HEK293 (cell line): ENCODE results near the gene SAMD4B.

Source experiments
- BCL11B ChIP-seq: fragments of 450-650 bp; formaldehyde crosslinking; IDR thresholded peaks from 2 replicates; pipeline ENCODE4 v1.5.1; 2016; ENCODE audit warnings: low read depth, missing biosample characterization, missing genetic modification characterization
- MYNN ChIP-seq: fragments of 450-650 bp; formaldehyde crosslinking; IDR thresholded peaks from 2 replicates; pipeline ENCODE4 v1.5.1; 2016; ENCODE audit warnings: missing biosample characterization, missing genetic modification characterization, borderline replicate concordance
- MZF1 ChIP-seq: fragments of 450-650 bp; formaldehyde crosslinking; IDR thresholded peaks from 2 replicates; pipeline ENCODE4 v1.5.1; 2017; ENCODE audit warnings: missing biosample characterization, missing genetic modification characterization, borderline replicate concordance
- SCRT1 ChIP-seq: fragments of 450-650 bp; formaldehyde crosslinking; IDR thresholded peaks from 2 replicates; pipeline ENCODE4 v1.5.1; 2016; ENCODE audit warnings: missing biosample characterization, missing genetic modification characterization, borderline replicate concordance
- ZBTB1 ChIP-seq: fragments of 450-650 bp; formaldehyde crosslinking; IDR thresholded peaks from 2 replicates; pipeline ENCODE4 v1.5.1; 2016; ENCODE audit warnings: missing biosample characterization, missing genetic modification characterization
- ZBTB44 ChIP-seq: fragments of 450-650 bp; IDR thresholded peaks from 2 replicates; pipeline ENCODE4 v1.5.1; 2018; ENCODE audit warnings: missing biosample characterization, mild to moderate bottlenecking, missing genetic modification characterization
- ZEB2 ChIP-seq: fragments of 450-650 bp; formaldehyde crosslinking; IDR thresholded peaks from 2 replicates; pipeline ENCODE4 v1.5.1; 2016; ENCODE audit warnings: missing biosample characterization, missing genetic modification characterization
- ZFHX2 ChIP-seq: fragments of 450-650 bp; formaldehyde crosslinking; conservative IDR thresholded peaks from 2 replicates; pipeline ENCODE4 v1.5.1; 2016; ENCODE audit warnings: missing biosample characterization, missing genetic modification characterization
- ZFP3 ChIP-seq: fragments of 450-650 bp; formaldehyde crosslinking; IDR thresholded peaks from 2 replicates; pipeline ENCODE4 v1.5.1; 2016; ENCODE audit warnings: low read depth, missing biosample characterization, missing genetic modification characterization
- ZFP41 ChIP-seq: fragments of 450-650 bp; formaldehyde crosslinking; IDR thresholded peaks from 2 replicates; pipeline ENCODE4 v1.5.1; 2016; ENCODE audit warnings: missing biosample characterization, missing genetic modification characterization, borderline replicate concordance
- ZNF114 ChIP-seq: fragments of 450-650 bp; formaldehyde crosslinking; IDR thresholded peaks from 2 replicates; pipeline ENCODE4 v1.5.0; 2017; ENCODE audit warnings: missing biosample characterization, missing genetic modification characterization
- ZNF23 ChIP-seq: fragments of 450-650 bp; formaldehyde crosslinking; IDR thresholded peaks from 2 replicates; pipeline ENCODE4 v1.5.1; 2016; ENCODE audit warnings: missing biosample characterization, missing genetic modification characterization, borderline replicate concordance
- ZNF248 ChIP-seq: fragments of 450-650 bp; formaldehyde crosslinking; IDR thresholded peaks from 2 replicates; pipeline ENCODE4 v1.5.1; 2017; ENCODE audit warnings: missing biosample characterization, missing genetic modification characterization
- ZNF26 ChIP-seq: fragments of 450-650 bp; formaldehyde crosslinking; IDR thresholded peaks from 2 replicates; pipeline ENCODE4 v1.5.1; 2016; ENCODE audit warnings: missing biosample characterization, missing genetic modification characterization
- ZNF280C ChIP-seq: fragments of 450-650 bp; formaldehyde crosslinking; IDR thresholded peaks from 2 replicates; pipeline ENCODE4 v1.5.1; 2016; ENCODE audit warnings: missing biosample characterization, missing genetic modification characterization
- ZNF341 ChIP-seq: fragments of 450-650 bp; formaldehyde crosslinking; IDR thresholded peaks from 2 replicates; pipeline ENCODE4; 2016; ENCODE audit warnings: low read depth, missing biosample characterization, missing genetic modification characterization
- ZNF37A ChIP-seq: fragments of 450-650 bp; IDR thresholded peaks from 2 replicates; pipeline ENCODE4 v1.5.1; 2018; ENCODE audit warnings: missing biosample characterization, missing genetic modification characterization
- ZNF391 ChIP-seq: fragments of 450-650 bp; formaldehyde crosslinking; IDR thresholded peaks from 2 replicates; pipeline ENCODE4 v1.5.1; 2016; ENCODE audit warnings: low read depth, missing biosample characterization, missing genetic modification characterization, borderline replicate concordance
- ZNF394 ChIP-seq: fragments of 450-650 bp; formaldehyde crosslinking; IDR thresholded peaks from 2 replicates; pipeline ENCODE4 v1.5.1; 2016; ENCODE audit warnings: missing biosample characterization, missing genetic modification characterization, mild to moderate bottlenecking, moderate library complexity, borderline replicate concordance
- ZNF530 ChIP-seq: fragments of 450-650 bp; formaldehyde crosslinking; IDR thresholded peaks from 2 replicates; pipeline ENCODE4 v1.5.1; 2016; ENCODE audit warnings: low read depth, missing biosample characterization, missing genetic modification characterization
- ZNF571 ChIP-seq: fragments of 450-650 bp; formaldehyde crosslinking; IDR thresholded peaks from 2 replicates; pipeline ENCODE4 v1.5.0; 2017; ENCODE audit warnings: missing biosample characterization, missing genetic modification characterization
- ZNF76 ChIP-seq: fragments of 450-650 bp; formaldehyde crosslinking; IDR thresholded peaks from 2 replicates; pipeline ENCODE4; 2016; ENCODE audit warnings: low read depth, missing biosample characterization, missing genetic modification characterization, borderline replicate concordance
- ZNF785 ChIP-seq: fragments of 450-650 bp; formaldehyde crosslinking; IDR thresholded peaks from 2 replicates; pipeline ENCODE4 v1.5.1; 2016; ENCODE audit warnings: missing biosample characterization, missing genetic modification characterization
- TF ChIP-seq, protein P1 (sequence below): fragments of 450-650 bp; formaldehyde crosslinking; IDR thresholded peaks from 2 replicates; pipeline ENCODE4 v1.5.1; 2016; ENCODE audit warnings: missing biosample characterization, missing genetic modification characterization
- TF ChIP-seq, protein P2 (sequence below): fragments of 450-650 bp; formaldehyde crosslinking; IDR thresholded peaks from 2 replicates; pipeline ENCODE4 v1.5.1; 2016; ENCODE audit warnings: missing biosample characterization, missing genetic modification characterization
- TF ChIP-seq, protein P3 (sequence below): fragments of 450-650 bp; formaldehyde crosslinking; IDR thresholded peaks from 2 replicates; pipeline ENCODE4 v1.5.1; 2016; ENCODE audit warnings: missing biosample characterization, missing genetic modification characterization
- TF ChIP-seq, protein P4 (sequence below): sonication (generic); formaldehyde crosslinking; IDR thresholded peaks from 2 replicates; pipeline ENCODE4 v1.8.1; 2022; ENCODE audit warnings: mild to moderate bottlenecking, moderate library complexity, missing genetic modification reagents

Gene SAMD4B

DNA sequence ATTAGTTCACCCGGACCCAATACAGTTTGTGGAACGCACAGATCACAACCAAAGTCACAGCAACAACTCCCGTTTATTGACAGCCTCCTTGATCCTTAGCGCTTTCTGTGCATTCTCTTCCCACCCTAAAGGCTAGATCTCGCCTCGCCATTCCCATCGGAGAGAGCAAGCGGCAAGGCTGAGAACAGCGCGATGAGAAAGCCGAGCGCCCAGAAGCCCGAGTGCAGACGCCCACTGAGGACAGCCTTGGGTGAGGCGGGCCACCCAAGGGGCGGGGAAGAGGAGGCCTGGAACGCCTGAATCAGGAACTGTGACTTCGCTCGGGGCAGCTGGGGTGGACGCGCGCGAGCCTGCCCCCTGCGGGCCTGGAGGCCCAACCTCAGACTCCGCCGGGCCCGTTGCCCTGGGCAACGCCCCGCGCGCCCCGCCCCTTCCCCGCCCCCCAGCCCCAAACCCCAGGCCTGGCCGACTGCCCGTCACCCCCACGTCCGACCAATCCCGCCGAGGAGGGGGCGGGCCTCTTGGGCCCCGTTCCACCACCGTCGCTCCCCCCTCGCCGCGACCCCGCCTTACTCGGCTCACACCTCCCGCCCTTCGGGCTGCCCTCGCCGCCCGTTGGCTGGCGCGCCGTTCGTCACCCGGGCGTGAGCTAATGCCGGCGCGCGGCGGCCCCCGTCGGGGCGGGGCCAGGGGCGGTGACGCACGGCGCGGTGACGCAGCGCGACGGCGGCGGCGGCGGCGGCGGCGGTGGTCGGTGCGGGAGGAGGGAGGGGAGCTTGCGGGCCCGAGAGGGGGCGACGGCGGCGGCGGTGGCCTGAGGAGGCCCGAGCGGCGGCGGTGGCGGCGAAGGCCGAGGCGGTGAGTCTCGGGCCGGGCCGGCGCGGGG lies at the start of gene SAMD4B (continued):
- TF ChIP-seq ZNF280C (tag by site-specific recombination) (no peak), ZFHX2 (tag by site-specific recombination) (peak; percentile 91), ZNF26 (tag by site-specific recombination) (no peak), ZNF341 (tag by site-specific recombination) (peak; percentile 95), MYNN (tag by site-specific recombination) (peak; percentile 76; the same call in 1 of the 2 replicates), ZNF248 (tag by site-specific recombination) (no peak), ZBTB1 (tag by site-specific recombination) (no peak; the same call in 1 of the 2 replicates), ZNF394 (tag by site-specific recombination) (peak; percentile 88; the same call in 1 of the 2 replicates), ZNF76 (tag by site-specific recombination) (peak; percentile 75; the same call in 1 of the 2 replicates), ZNF571 (tag by site-specific recombination) (no peak), ZFP41 (tag by site-specific recombination) (no peak), ZNF23 (tag by site-specific recombination) (no peak; the same call in 1 of the 2 replicates), ZNF37A (tag by site-specific recombination) (no peak), ZNF785 (tag by site-specific recombination) (peak; percentile 67), ZNF391 (tag by site-specific recombination) (peak; percentile 98), SCRT1 (tag by site-specific recombination) (peak; percentile 23; the same call in 1 of the 2 replicates), BCL11B (tag by site-specific recombination) (peak; percentile 84; the same call in 1 of the 2 replicates), ZBTB44 (tag by site-specific recombination) (no peak; the same call in 1 of the 2 replicates), ZFP3 (tag by site-specific recombination) (no peak), ZEB2 (tag by site-specific recombination) (peak; percentile 87), ZNF530 (no peak), ZNF114 (tag by site-specific recombination) (no peak), MZF1 (peak; percentile 90; the same call in 1 of the 2 replicates)
- TF ChIP-seq, protein P1, sequence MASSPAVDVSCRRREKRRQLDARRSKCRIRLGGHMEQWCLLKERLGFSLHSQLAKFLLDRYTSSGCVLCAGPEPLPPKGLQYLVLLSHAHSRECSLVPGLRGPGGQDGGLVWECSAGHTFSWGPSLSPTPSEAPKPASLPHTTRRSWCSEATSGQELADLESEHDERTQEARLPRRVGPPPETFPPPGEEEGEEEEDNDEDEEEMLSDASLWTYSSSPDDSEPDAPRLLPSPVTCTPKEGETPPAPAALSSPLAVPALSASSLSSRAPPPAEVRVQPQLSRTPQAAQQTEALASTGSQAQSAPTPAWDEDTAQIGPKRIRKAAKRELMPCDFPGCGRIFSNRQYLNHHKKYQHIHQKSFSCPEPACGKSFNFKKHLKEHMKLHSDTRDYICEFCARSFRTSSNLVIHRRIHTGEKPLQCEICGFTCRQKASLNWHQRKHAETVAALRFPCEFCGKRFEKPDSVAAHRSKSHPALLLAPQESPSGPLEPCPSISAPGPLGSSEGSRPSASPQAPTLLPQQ = peak; percentile 95
- TF ChIP-seq, protein P2, sequence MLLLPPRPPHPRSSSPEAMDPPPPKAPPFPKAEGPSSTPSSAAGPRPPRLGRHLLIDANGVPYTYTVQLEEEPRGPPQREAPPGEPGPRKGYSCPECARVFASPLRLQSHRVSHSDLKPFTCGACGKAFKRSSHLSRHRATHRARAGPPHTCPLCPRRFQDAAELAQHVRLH (tag by site-specific recombination) = peak; percentile 80
- TF ChIP-seq, protein P3, sequence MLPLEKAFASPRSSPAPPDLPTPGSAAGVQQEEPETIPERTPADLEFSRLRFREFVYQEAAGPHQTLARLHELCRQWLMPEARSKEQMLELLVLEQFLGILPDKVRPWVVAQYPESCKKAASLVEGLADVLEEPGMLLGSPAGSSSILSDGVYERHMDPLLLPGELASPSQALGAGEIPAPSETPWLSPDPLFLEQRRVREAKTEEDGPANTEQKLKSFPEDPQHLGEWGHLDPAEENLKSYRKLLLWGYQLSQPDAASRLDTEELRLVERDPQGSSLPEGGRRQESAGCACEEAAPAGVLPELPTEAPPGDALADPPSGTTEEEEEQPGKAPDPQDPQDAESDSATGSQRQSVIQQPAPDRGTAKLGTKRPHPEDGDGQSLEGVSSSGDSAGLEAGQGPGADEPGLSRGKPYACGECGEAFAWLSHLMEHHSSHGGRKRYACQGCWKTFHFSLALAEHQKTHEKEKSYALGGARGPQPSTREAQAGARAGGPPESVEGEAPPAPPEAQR (tag by site-specific recombination) = no peak; the same call in 1 of the 2 replicates
- TF ChIP-seq, protein P4, sequence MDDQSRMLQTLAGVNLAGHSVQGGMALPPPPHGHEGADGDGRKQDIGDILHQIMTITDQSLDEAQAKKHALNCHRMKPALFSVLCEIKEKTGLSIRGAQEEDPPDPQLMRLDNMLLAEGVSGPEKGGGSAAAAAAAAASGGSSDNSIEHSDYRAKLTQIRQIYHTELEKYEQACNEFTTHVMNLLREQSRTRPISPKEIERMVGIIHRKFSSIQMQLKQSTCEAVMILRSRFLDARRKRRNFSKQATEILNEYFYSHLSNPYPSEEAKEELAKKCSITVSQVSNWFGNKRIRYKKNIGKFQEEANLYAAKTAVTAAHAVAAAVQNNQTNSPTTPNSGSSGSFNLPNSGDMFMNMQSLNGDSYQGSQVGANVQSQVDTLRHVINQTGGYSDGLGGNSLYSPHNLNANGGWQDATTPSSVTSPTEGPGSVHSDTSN = peak; percentile 93
